Upper lobe of left lung (tissue), 6 donors: ENCODE measurements around the gene ACSBG1. TPM values are rescaled to one million over a fixed set of nuclear protein-coding genes. Genes with fewer than 3 reads are reported as not detected.

Experiments used
- ATAC-seq, 2 donors: fragments of 200-7000 bp; cut with Tn5 transposase; one replicate each; pipeline ENCODE4 v1.9.1; 2022; ENCODE audit warnings: mild to moderate bottlenecking in 2 of 2, moderate library complexity in 2 of 2; ENCODE audit not compliant: low FRiP score in 2 of 2
- DNase-seq, 2 donors: peaks; one replicate each; pipeline ENCODE4 v3.0.0-alpha.2; 2019 to 2020
- H3K27ac ChIP-seq, 4 donors: fragments of 200-600 bp; sonication (generic); one replicate each; pipeline ENCODE4 v1.5.1; 2016 to 2019
- H3K27me3 ChIP-seq, 4 donors: fragments of 200-600 bp; sonication (generic); one replicate each; pipeline ENCODE4 v1.5.1; 2017 to 2019
- H3K36me3 ChIP-seq, 4 donors: fragments of 200-600 bp; sonication (generic); one replicate each; pipeline ENCODE4 v1.5.1; 2016 to 2019
- H3K4me1 ChIP-seq, 4 donors: fragments of 200-600 bp; sonication (generic); one replicate each; pipeline ENCODE4 v1.5.1; 2018 to 2019
- H3K4me3 ChIP-seq, 4 donors: fragments of 200-600 bp; sonication (generic); one replicate each; pipeline ENCODE4 v1.5.1; 2017 to 2019; ENCODE audit warnings: mild to moderate bottlenecking in 2 of 4, moderate library complexity in 1 of 4
- H3K9me3 ChIP-seq, 4 donors: fragments of 200-600 bp; sonication (generic); one replicate each; pipeline ENCODE4 v1.5.1; 2018 to 2019
- CTCF ChIP-seq, 6 experiments: fragments of 450-650 bp in 4 of 6; fragments of 200-600 bp in 2 of 6; sonication (generic) in 2 of 6; IDR thresholded peaks; one replicate each; pipeline ENCODE4 v1.5.1; 2016 to 2019; ENCODE audit warnings: antibody characterized with exemption in 6 of 6
- EP300 ChIP-seq, 4 donors: sonication (generic); formaldehyde crosslinking; IDR thresholded peaks; one replicate each; pipeline ENCODE4 v1.5.1; 2017; ENCODE audit warnings: antibody characterized with exemption in 4 of 4, control low read depth in 2 of 4
- POLR2A ChIP-seq, 4 donors: fragments of 450-650 bp; IDR thresholded peaks; one replicate each; pipeline ENCODE4 v1.5.1; 2016 to 2017; ENCODE audit warnings: antibody characterized with exemption in 4 of 4, mild to moderate bottlenecking in 2 of 4
- POLR2AphosphoS5 ChIP-seq, 2 donors: sonication (generic); formaldehyde crosslinking; IDR thresholded peaks; one replicate each; pipeline ENCODE4 v1.5.1; 2017; ENCODE audit warnings: antibody characterized with exemption in 2 of 2
- WGBS, 2 donors: methylation state at CpG; one replicate each; pipeline ENCODE4 v1.1.5; 2017 to 2018; 5-methylcytosine and 5-hydroxymethylcytosine counted together
- total RNA-seq, 6 donors: library from RNA; depleted of rRNA in 4 of 6; stranded (reverse); fragments of >200 nt in 4 of 6; gene quantifications; one replicate each; pipeline versions ENCODE4 v1.1.0 to v1.2.1, GENCODE V29; 2016 to 2021
- donor health status: DM: no; HTN: no; CAD: no; lungs with moderate emphysema.
- donor health status: DM: no; HTN: yes; CAD: no; lungs with severe emphysema.

The ACSBG1 gene
- total RNA-seq, 6 donors from 2014 or later = 0.22 to 7.3 (median 2.3) TPM; not detected in 1

- H3K27ac ChIP-seq = no peak overlapping the region
- no peak for ATAC-seq
- DNase-seq = no peak
- no peaks in the 10 kb centered on the region for H3K4me1 ChIP-seq
- no peaks in the 10 kb centered on the region for H3K9me3 ChIP-seq
- 79 to 83% methylated on average over 8 to 10 of the region's 10 CpGs for WGBS, 2 donors
- no peak for TF ChIP-seq POLR2A (IDR thresholded peaks at IDR 0.05)
- no peak for TF ChIP-seq CTCF (IDR thresholded peaks at IDR 0.05)
- TF ChIP-seq EP300 (IDR thresholded peaks at IDR 0.05) = no peak
- no peak for TF ChIP-seq POLR2AphosphoS5 (IDR thresholded peaks at IDR 0.05)
- no peak overlapping the region for H3K4me3 ChIP-seq
- no peaks in the 10 kb centered on the region for H3K36me3 ChIP-seq
- H3K27me3 ChIP-seq = no peaks in the 10 kb centered on the region
Measured at GRCh38 chr15:78201281-78202190, 32.8 kb downstream of the ACSBG1 start.

GRCh38 chr15:78200276-78200930 is 34.0 kb downstream of the ACSBG1 start:
- no peak overlapping the region for H3K27ac ChIP-seq
- ATAC-seq (no peak), DNase-seq (no peak)
- no peaks in the 10 kb centered on the region for H3K9me3 ChIP-seq
- WGBS, 2 donors = 89 to 99% methylated on average over 10 of the region's 10 CpGs
- H3K4me3 ChIP-seq = no peak overlapping the region
- TF ChIP-seq POLR2AphosphoS5 (IDR thresholded peaks at IDR 0.05) = no peak
- no peak for TF ChIP-seq CTCF (IDR thresholded peaks at IDR 0.05)
- TF ChIP-seq EP300 (IDR thresholded peaks at IDR 0.05) = no peak
- no peak for TF ChIP-seq POLR2A (IDR thresholded peaks at IDR 0.05)
- H3K4me1 ChIP-seq = no peaks in the 10 kb centered on the region
- H3K27me3 ChIP-seq = no peaks in the 10 kb centered on the region
- H3K36me3 ChIP-seq = no peaks in the 10 kb centered on the region

GRCh38 chr15:78197632-78198031 is 36.7 kb downstream of the ACSBG1 start:
- TF ChIP-seq POLR2AphosphoS5 (IDR thresholded peaks at IDR 0.05) (no peak), EP300 (IDR thresholded peaks at IDR 0.05) (no peak)
- 62 to 64% methylated on average over 7 of the region's 7 CpGs for WGBS, 2 donors
- H3K9me3 ChIP-seq = no peaks in the 10 kb centered on the region
- no peaks in the 10 kb centered on the region for H3K36me3 ChIP-seq
- DNase-seq (peak in 1 of 2 donors; percentile 11), ATAC-seq (no peak)
- H3K27ac ChIP-seq = no peak overlapping the region
- no peaks in the 10 kb centered on the region for H3K27me3 ChIP-seq
- no peaks in the 10 kb centered on the region for H3K4me1 ChIP-seq
- no peak overlapping the region for H3K4me3 ChIP-seq

- H3K4me1 ChIP-seq = no peaks in the 10 kb centered on the region
- no peak overlapping the region for H3K4me3 ChIP-seq
- no peaks in the 10 kb centered on the region for H3K27me3 ChIP-seq
- H3K27ac ChIP-seq = no peak overlapping the region
- DNase-seq (peak; percentile 41 to 58), ATAC-seq (peak; percentile 61 to 65)
- WGBS, 2 donors = 25 to 29% methylated on average over 7 of the region's 7 CpGs
- no peaks in the 10 kb centered on the region for H3K9me3 ChIP-seq
- H3K36me3 ChIP-seq = no peaks in the 10 kb centered on the region
- TF ChIP-seq CTCF (IDR thresholded peaks at IDR 0.05) (peak; percentile 62 to 83 (median 72)), POLR2AphosphoS5 (IDR thresholded peaks at IDR 0.05) (no peak), POLR2A (IDR thresholded peaks at IDR 0.05) (no peak), EP300 (IDR thresholded peaks at IDR 0.05) (no peak)
Measured at GRCh38 chr15:78195735-78196201, 38.6 kb downstream of the ACSBG1 start.

DNA sequence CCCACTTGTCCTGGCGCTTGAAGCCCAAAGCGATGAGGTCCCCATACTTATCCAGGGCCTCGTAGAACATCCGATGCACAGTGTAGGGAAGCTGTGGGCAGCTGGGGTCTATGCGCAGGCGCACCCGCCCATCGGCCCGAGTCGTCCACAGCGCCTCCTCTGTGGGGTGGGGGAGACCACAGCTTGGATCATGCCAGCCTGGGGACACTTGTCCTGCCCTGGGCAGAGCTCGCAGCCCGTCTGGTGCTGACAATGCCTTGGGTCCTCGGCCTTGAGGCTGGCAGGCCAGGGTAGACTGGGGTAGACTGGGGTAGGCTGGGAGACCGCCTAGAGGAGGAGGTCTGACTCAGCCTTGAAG is 39.8 kb downstream of the ACSBG1 start:
- Histone ChIP-seq H3K27ac (no peak overlapping the region), H3K4me1 (no peaks in the 10 kb centered on the region), H3K36me3 (no peaks in the 10 kb centered on the region), H3K9me3 (no peaks in the 10 kb centered on the region), H3K27me3 (no peaks in the 10 kb centered on the region), H3K4me3 (no peak overlapping the region)
- WGBS, 2 donors = 91 to 94% methylated on average over 12 to 15 of the region's 15 CpGs
- DNase-seq = peak in 1 of 2 donors; percentile 75
- peak; percentile 20 to 36 for ATAC-seq
- no peak for TF ChIP-seq POLR2A (IDR thresholded peaks at IDR 0.05)
- TF ChIP-seq EP300 (IDR thresholded peaks at IDR 0.05) = no peak
- no peak for TF ChIP-seq CTCF (IDR thresholded peaks at IDR 0.05)
- no peak for TF ChIP-seq POLR2AphosphoS5 (IDR thresholded peaks at IDR 0.05)
